Ureter (tissue), 1 donor: ENCODE results near the gene MARK2. TPM values are rescaled to one million over a fixed set of nuclear protein-coding genes. Genes with fewer than 3 reads are reported as not detected.

Experiments
- DNase-seq: peaks from one replicate; pipeline ENCODE4 v3.0.0-alpha.2; 2020; ENCODE audit warnings: low spot score
- total RNA-seq: library from RNA; stranded (reverse); gene quantifications from one replicate; pipeline ENCODE4 v1.2.4, GENCODE V29; 2023
- donor health status: DM: yes; HTN: yes; CAD: no.

Gene MARK2
- total RNA-seq, 1 donor from 2014 or later = 61.5 TPM

DNA sequence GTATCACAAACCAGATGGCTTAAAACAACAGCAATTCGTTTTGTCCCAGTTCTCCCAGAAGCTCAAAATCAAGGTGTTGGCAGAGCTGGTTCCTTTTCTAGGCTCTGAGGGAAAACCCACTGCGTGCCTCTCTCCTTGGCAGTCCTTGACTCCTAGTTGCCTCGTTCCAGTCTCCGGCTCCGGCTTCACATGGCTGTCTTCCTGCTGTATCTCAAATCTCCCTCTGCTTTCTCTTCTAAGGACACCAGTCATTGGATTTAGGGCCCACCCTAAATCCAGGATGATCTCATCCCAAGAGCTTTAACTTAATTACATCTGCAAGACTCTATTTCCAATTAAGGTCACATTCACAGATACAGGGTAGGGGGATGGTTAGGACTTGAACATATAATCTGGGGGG is 90.7 kb downstream of the MARK2 start:
- no peak for DNase-seq

DNA sequence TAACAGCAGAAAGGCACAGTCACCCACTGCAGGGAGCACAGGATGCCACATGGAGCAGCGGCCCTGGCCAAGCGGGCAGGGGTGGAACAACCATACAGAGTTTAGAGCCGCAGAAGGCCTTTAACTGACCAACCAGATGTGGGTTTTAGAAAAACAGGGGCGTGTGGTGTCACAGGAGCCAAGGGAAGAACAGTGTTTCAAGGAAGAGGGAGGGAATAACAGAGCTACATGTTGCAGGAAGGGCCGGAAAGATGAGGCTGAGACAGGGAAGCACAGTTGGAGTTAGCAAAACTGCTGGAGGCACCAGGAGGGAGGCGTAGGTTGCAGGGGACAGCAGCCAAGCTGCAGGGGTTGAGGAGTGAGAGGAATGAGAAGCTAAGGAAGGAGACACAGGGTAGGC is 92.1 kb downstream of the MARK2 start:
- DNase-seq = no peak

DNA sequence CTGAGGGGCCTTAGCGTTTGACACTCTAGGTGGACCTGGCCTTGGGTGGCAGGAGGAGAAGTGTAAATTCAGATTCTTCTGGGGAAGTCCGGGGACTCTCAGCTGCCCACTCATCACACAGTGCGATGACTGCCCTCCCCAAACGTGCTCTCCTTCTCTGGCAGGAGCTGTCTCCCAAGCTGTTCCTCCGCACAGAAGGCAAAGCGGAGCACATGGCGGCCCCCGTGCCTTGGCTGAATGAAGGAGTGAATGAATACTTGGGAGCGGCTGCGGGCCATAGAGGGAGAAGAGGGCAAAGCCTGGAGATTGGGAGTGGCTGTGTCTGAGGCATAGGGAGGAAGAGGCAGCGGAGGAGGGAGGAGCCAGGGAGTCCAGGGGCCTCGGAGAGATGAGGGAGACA is 93.0 kb downstream of the MARK2 start:
- no peak for DNase-seq

DNA sequence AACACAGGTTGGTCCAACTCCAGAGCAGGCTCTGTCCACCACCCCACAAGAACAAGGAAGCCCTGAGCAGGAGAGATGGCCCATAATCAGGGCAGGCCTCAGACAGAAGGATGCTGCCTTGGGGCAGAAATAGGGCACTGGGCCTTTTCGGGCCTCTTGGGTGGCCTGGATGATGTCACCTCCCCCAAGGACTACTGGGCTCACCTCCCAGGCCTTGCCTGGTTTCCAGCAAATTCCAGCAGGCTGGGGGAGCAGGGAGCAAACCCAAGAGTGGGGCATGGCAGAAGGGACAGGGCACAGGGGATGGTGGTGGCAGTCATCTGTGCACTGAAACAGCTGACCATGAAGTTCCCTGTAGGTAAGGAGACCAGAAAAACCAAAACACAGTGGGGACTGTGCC is 94.5 kb downstream of the MARK2 start:
- DNase-seq = no peak

DNA sequence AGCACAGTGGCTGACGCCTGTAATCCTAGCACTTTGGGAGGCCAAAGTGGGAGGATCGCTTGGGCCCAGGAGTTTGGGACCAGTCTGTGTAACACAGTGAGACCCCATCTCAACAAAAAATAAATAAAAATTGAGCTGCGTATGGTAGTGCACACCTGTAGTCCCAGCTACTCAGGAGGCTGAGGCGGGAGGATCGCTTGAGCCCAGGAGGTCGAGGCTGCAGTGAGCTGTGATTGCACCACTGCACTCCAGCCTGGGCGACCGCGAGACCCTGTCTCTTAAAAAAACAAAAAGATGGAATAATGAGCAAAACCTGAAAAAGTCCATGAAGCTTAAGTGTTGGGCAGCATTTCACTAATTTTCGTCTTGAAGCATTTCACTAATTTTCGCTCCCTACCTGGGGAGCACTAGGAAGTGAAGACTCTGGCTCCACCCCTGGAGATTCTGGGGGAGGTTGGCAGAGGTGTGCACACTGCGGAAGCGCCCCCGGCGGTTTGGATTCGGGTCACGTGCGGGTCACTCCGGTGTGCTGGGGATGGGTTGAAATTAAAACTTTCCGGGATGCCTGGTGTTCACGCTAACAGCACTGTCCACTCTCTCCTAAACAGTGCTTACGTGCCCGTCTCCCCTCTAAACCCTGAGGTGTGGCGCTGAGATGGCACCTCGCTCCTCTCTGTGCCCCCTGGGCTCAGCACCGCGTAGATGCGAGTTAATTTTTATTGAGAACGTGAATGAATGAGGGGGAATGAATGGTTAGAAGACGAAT is 99.0 kb downstream of the MARK2 start:
- DNase-seq = no peak

DNA sequence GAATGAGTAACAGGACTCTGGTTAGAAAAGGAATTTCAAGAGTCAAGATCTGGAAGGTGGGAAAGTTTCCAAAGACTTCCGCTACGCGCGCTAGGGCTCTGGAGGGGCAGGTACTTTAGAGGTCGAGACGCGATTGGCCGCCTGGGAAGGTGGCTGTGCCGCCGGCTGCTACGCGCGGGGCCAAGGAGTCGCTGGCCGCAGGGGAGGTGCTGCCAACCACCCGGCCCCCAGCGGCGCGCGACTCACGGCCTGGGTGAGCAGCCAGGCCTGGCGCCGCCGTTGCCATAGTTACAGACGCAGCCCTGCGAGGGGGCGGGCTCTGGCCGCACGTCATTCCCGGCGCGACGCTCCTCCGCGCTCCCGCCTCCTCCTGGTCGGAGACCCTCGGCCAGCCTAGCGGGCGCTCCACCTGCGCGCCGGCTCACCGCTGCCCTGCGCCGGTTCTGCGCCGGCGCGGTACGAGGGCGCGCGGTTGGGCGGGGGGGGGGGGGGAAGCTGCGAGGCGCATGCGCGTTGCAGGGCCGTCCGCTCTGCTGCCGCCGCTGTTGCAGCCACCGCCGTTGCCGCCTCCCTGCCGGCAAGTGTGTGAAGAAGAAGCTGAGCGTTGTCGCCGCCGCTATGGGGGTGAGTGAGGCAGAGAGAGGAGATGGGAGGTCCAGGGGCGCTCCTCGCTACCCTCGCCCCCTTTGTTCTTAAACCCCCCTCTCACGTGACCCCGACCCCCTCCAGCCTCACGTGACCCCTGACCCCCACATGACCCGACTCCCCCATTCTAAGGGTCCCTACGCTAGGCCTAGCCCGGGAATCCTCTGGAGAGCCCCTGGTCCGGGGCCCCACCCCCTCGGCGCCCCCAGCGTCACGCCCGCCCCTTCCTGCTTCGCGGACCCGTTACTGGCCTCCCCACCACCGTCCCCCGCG is 99.8 kb downstream of the MARK2 start, which contains the start of gene NAA40:
NAA40 (plus strand) TSS at position 524 of the 918 bp plus-strand sequence; CDS start at position 619, 95 bp downstream.
- DNase-seq = peak; percentile 92

DNA sequence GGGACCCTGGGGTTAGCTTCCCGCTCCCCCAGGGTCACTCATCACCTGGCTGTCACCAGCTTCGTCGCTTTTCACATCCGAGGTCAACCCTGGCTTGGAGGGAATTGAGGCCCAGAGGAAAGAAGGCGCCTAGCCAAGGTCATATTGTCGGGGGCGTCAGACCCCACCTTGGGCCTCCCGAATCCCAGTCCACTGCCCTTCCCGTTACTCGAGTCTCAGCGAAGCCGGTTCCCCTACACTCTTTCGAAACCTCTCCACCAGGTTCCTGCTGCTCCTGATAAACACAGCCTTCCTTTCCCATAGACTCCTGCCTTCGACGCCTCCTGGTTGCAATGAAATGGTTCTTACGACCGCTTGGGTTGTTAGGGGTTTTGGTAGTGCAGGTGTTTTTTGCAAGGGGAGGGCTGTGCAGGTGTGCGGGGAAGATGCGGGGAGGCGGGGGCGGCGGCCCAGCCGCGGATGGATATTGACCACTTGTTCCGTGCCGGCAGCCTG is 100.5 kb downstream of the MARK2 start:
- no peak for DNase-seq

DNA sequence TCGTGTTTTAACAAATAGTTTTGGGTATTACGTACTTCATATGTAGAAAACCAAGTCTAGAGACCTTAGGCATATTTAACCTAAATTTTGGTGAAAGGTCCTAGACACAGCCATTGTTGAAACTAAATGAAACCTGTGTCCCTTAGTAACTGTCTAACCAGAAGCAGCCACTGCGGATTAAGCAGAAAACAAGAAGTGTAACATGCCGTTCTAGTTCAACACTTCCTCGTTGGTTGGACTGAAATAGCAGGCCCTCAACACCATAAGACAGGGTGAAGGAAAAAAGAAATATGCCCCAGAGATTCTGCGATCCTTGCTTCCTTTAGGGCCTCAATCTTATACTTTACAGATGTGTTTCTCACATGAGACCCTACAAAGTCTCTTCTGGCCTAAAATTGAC is 101.9 kb downstream of the MARK2 start:
- no peak for DNase-seq

DNA sequence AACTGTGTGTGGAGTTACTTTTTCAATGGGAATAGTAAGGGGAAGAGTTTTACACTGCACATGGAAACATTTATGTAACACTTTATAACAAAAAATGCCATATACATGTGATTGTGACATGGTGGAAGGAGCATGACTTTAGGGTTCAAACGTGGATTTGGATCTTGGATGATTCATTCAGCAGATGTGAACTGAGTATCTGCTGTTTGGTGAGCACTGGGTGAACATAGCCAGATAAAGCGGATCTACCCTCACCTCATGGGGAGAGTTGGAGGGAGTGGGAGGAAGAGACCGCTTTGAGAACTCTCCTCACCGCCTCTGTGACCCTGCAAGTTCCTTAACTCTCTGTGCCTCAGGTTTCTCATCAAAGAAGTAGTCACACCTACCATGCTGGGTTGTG is 103.0 kb downstream of the MARK2 start:
- no peak for DNase-seq

DNA sequence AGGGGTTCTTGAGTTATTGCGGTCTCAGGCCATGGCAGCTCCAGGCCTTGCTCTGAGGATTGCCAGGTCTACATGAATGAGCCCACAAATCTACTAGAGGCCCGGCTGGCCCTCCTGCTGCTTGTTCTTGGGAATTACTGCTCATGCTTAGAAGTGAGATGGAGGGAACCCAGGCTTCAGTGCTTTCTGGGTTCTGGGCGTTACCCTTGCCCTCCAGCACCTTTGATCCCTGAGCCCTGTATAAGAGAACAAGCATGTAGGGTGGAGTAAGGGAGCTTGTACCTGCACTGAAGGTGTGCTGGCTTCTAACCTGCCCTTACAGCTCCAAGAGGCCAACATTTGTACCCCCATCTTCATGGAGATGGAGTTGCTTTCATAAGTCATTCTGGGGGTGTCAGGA is 103.9 kb downstream of the MARK2 start:
- DNase-seq = no peak

DNA sequence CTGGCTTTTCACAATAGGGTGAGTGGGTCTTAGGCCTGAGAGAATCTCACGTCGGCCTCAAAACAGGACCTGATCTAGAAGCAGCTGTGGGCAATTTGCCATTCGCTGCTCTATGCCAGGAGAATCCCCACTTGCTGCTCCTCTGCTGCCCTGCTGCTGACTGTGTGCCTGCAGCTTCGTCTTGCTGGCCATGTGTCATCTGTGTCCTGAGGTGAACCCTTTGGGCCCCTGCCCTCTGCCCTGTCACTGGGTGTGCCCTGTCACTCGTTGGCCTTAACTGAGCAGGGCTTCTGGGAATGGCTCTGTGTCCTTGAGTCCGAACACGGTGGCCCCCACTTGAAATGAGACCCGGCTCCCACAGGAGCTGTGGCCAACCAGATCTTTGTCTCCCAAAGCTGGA is 106.1 kb downstream of the MARK2 start:
- DNase-seq = no peak

DNA sequence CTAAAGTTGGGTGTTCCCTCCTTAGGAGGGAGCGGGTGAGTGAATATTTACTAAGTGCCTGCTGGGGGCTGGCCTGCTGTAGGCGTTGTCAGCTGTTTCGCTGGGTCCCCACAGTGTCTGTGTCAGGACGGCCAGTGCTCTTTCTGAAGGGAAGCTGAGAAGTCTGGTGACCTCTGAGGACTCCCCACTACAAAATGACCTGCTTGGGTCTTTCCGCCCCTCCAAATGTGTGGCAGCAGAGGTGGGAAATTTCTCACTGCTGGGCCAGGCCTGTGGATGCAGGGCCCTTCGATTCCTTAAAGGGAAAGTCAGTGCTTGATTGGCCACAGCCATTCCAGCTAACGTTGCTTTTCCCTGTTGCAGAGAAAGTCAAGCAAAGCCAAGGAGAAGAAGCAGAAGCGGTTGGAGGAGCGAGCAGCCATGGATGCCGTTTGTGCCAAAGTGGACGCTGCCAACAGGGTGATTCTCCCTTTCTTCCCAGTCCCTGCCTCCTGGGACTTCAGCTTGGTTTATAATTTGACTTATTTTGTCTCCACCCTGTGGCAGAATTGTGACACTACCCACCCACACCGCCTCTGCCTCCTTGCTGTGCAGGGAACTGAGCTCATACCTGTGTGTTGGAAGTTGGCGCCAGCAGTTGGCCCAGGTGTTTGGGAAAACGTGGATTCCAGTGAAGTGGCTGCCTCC is 106.7 kb downstream of the MARK2 start:
- DNase-seq = peak; percentile 82

DNA sequence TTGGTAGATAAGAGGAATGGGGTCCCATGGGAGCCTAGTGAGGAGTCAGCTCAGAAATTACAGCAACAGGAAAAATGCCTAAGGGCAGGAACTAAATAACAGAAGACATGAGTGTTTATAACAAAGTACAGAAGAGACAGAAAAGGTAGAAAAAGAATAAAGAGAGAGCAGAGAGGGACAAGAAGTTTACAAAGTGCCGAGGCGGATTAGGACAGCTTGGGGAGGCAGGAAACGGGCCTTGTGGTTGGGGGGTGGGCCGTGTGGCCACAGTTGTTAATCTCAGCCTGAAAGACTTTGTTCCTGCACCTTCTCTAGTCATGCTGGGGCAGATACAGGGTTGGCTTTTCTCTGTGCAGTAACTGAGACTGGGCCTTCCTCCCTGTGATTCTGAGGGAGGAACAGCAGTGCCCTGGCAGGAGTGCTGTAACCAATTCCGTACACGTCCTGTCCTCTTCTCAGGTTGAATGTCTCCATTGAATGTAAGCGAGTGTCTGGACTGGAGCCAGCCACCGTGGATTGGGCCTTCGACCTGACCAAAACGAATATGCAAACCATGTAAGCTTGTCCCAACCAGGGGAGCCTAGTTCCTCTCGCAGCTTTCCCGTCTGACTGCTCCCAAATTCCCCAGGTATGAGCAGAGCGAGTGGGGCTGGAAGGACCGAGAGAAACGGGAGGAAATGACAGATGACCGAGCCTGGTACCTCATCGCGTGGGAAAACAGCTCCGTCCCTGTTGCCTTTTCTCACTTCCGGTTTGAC is 113.0 kb downstream of the MARK2 start:
- DNase-seq = no peak

DNA sequence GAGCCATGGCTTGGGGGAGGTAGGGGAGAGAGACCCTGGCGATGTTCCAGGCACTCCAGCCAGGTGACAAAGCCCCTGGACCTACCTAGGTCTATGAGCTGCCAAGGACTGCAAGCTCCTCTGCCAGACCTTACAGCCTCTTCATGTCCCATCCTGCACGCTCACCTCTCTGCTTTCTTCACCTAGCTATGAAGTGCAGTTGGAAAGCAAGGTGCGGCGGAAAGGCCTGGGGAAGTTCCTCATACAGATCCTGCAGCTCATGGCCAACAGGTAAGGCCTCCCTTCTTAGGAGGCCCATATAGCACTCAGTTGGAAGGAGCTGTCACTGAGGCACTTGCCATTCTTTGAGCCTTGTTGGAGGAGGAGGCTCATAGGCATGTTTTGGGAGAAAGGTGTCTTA is 113.7 kb downstream of the MARK2 start:
- no peak for DNase-seq

DNA sequence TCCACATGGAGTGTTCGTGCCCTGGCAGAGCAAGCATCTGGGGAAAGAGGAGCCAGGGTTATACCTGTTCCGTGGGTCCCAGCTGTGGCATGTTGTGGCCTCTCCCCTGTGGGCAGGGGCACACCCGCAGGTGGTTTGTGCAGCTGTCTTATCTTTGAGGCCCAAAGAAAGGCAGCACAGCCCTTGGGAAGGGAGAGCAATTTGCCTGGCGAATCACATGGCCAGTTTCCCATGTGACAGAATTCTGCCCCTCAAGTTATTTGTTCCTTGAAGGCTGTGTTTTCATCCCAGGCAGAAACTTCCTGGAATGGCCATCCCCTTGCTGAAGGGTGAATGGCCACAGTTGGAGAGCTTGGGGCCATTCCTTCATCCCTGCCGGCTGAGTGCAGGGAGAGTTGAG is 119.1 kb downstream of the MARK2 start:
- DNase-seq = no peak

Other genes with a start within 250 kb of the MARK2 start
- gene PLAAT3, start 224.7 kb upstream of the MARK2 start, total RNA-seq = 26.6 TPM
- 71.0 TPM for gene ATL3, start 167.7 kb upstream of the MARK2 start, total RNA-seq
- 67.3 TPM for gene RTN3, start 157.6 kb upstream of the MARK2 start, total RNA-seq
- 6.5 TPM for gene ZFTA, start 70.3 kb upstream of the MARK2 start, total RNA-seq
- gene SPINDOC, start 25.7 kb upstream of the MARK2 start, total RNA-seq = 13.0 TPM
- 2.0 TPM for gene RCOR2, start 78.1 kb downstream of the MARK2 start, total RNA-seq
- gene NAA40, start 99.9 kb downstream of the MARK2 start, total RNA-seq = 26.4 TPM
- 291 TPM for gene COX8A, start 135.5 kb downstream of the MARK2 start, total RNA-seq
- 75.5 TPM for gene OTUB1, start 147.3 kb downstream of the MARK2 start, total RNA-seq
- 0.13 TPM for gene FLRT1, start 196.8 kb downstream of the MARK2 start, total RNA-seq